HEK293 (cell line): Measurements from ENCODE around the gene GJB3.

ENCODE experiments used
- BCL11B ChIP-seq: fragments of 450-650 bp; formaldehyde crosslinking; IDR thresholded peaks from 2 replicates; pipeline ENCODE4 v1.5.1; 2016; ENCODE audit warnings: low read depth, missing biosample characterization, missing genetic modification characterization
- HOXA7 ChIP-seq: sonication (generic); formaldehyde crosslinking; IDR thresholded peaks from 2 replicates; pipeline ENCODE4 v1.8.1; 2022; ENCODE audit warnings: missing genetic modification reagents, borderline replicate concordance
- KLF7 ChIP-seq: fragments of 450-650 bp; formaldehyde crosslinking; IDR thresholded peaks from 2 replicates; pipeline ENCODE4 v1.5.1; 2016; ENCODE audit warnings: missing biosample characterization, missing genetic modification characterization, borderline replicate concordance
- MYNN ChIP-seq: fragments of 450-650 bp; formaldehyde crosslinking; IDR thresholded peaks from 2 replicates; pipeline ENCODE4 v1.5.1; 2016; ENCODE audit warnings: missing biosample characterization, missing genetic modification characterization, borderline replicate concordance
- SALL2 ChIP-seq: fragments of 450-650 bp; formaldehyde crosslinking; IDR thresholded peaks from 2 replicates; pipeline ENCODE4 v1.5.0; 2017; ENCODE audit warnings: missing biosample characterization, mild to moderate bottlenecking, missing genetic modification characterization, borderline replicate concordance
- TCF7L2 ChIP-seq: IDR thresholded peaks from 2 replicates; pipeline ENCODE4 v1.6.1; 2011; ENCODE audit warnings: low read depth, mild to moderate bottlenecking, inconsistent platforms, low read length, moderate library complexity, borderline replicate concordance
- ZNF10 ChIP-seq: fragments of 450-650 bp; formaldehyde crosslinking; IDR thresholded peaks from 2 replicates; pipeline ENCODE4 v1.5.1; 2017; ENCODE audit warnings: missing biosample characterization, missing genetic modification characterization
- ZNF221 ChIP-seq: fragments of 450-650 bp; formaldehyde crosslinking; IDR thresholded peaks from 2 replicates; pipeline ENCODE4 v1.5.1; 2017; ENCODE audit warnings: missing biosample characterization, missing genetic modification characterization, borderline replicate concordance
- ZNF341 ChIP-seq: fragments of 450-650 bp; formaldehyde crosslinking; IDR thresholded peaks from 2 replicates; pipeline ENCODE4; 2016; ENCODE audit warnings: low read depth, missing biosample characterization, missing genetic modification characterization
- ZNF350 ChIP-seq: fragments of 450-650 bp; formaldehyde crosslinking; IDR thresholded peaks from 2 replicates; pipeline ENCODE4 v1.5.0; 2017; ENCODE audit warnings: missing biosample characterization, mild to moderate bottlenecking, missing genetic modification characterization
- TF ChIP-seq, protein P1 (sequence below): fragments of 450-650 bp; formaldehyde crosslinking; IDR thresholded peaks from 2 replicates; pipeline ENCODE4 v1.5.1; 2016; ENCODE audit warnings: missing biosample characterization, missing genetic modification characterization
- TF ChIP-seq, protein P2 (sequence below): fragments of 450-650 bp; formaldehyde crosslinking; IDR thresholded peaks from 2 replicates; pipeline ENCODE4 v1.5.1; 2017; ENCODE audit warnings: missing biosample characterization, missing genetic modification characterization
- TF ChIP-seq, protein P3 (sequence below): fragments of 450-650 bp; formaldehyde crosslinking; IDR thresholded peaks from 2 replicates; pipeline ENCODE4 v1.5.1; 2016; ENCODE audit warnings: missing biosample characterization, missing genetic modification characterization
- TF ChIP-seq, protein P4 (sequence below): fragments of 450-650 bp; IDR thresholded peaks from 2 replicates; pipeline ENCODE4 v1.5.1; 2018; ENCODE audit warnings: missing biosample characterization, mild to moderate bottlenecking, missing genetic modification characterization

DNA sequence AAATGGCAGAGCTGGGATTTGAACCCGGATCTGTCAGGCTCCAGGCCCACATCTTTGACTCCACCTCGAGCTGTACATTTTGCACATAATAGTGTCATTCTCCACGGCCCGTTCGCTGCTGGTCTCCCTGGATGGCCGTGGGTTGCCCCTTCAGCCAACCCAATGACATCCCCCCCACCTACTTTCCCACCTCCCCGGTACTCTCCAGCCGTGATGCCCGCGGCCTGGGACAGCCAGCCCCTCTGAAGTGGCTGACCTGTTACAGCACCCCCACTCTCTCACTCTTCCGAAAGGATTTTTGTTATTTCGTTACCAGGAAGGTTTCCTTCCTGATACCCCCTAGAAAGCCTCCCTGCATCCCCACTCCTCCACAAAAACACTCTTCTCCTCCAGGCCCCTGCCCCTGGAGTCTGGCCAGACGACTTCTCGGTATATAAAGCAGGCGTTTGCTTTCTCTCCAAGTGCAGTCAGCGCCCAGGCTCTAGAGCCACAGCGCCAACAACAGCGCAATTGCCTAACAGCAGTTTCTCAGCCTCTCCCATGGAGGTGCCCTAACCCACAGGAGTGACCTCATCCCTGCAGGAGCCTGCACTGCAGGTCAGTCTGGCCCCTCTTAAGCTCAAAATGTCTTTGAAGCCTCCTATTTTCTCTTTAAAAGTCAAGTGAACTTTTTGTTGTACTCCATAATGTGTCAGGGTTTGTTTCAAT lies 40.7 kb upstream of the GJB3 start:
- TF ChIP-seq, protein P1, sequence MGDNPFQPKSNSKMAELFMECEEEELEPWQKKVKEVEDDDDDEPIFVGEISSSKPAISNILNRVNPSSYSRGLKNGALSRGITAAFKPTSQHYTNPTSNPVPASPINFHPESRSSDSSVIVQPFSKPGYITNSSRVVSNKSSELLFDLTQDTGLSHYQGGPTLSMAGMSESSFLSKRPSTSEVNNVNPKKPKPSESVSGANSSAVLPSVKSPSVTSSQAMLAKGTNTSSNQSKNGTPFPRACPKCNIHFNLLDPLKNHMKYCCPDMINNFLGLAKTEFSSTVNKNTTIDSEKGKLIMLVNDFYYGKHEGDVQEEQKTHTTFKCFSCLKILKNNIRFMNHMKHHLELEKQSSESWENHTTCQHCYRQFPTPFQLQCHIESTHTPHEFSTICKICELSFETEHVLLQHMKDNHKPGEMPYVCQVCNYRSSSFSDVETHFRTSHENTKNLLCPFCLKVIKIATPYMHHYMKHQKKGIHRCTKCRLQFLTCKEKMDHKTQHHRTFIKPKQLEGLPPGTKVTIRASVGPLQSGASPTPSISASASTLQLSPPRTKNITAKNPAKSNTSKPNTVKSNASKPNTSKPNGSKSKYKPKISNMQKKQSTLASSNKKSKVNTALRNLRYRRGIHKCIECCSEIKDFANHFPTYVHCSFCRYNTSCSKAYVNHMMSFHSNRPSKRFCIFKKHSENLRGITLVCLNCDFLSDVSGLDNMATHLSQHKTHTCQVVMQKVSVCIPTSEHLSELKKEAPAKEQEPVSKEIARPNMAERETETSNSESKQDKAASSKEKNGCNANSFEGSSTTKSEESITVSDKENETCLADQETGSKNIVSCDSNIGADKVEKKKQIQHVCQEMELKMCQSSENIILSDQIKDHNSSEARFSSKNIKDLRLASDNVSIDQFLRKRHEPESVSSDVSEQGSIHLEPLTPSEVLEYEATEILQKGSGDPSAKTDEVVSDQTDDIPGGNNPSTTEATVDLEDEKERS: no peak
- TF ChIP-seq, protein P2, sequence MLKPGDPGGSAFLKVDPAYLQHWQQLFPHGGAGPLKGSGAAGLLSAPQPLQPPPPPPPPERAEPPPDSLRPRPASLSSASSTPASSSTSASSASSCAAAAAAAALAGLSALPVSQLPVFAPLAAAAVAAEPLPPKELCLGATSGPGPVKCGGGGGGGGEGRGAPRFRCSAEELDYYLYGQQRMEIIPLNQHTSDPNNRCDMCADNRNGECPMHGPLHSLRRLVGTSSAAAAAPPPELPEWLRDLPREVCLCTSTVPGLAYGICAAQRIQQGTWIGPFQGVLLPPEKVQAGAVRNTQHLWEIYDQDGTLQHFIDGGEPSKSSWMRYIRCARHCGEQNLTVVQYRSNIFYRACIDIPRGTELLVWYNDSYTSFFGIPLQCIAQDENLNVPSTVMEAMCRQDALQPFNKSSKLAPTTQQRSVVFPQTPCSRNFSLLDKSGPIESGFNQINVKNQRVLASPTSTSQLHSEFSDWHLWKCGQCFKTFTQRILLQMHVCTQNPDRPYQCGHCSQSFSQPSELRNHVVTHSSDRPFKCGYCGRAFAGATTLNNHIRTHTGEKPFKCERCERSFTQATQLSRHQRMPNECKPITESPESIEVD: no peak
- TF ChIP-seq, protein P3, sequence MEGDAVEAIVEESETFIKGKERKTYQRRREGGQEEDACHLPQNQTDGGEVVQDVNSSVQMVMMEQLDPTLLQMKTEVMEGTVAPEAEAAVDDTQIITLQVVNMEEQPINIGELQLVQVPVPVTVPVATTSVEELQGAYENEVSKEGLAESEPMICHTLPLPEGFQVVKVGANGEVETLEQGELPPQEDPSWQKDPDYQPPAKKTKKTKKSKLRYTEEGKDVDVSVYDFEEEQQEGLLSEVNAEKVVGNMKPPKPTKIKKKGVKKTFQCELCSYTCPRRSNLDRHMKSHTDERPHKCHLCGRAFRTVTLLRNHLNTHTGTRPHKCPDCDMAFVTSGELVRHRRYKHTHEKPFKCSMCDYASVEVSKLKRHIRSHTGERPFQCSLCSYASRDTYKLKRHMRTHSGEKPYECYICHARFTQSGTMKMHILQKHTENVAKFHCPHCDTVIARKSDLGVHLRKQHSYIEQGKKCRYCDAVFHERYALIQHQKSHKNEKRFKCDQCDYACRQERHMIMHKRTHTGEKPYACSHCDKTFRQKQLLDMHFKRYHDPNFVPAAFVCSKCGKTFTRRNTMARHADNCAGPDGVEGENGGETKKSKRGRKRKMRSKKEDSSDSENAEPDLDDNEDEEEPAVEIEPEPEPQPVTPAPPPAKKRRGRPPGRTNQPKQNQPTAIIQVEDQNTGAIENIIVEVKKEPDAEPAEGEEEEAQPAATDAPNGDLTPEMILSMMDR (tag by site-specific recombination): no peak
- no peak for TF ChIP-seq TCF7L2
- TF ChIP-seq ZNF221 (tag by site-specific recombination): no peak
- no peak for TF ChIP-seq MYNN (tag by site-specific recombination)
- TF ChIP-seq ZNF341 (tag by site-specific recombination): no peak
- no peak for TF ChIP-seq SALL2
- TF ChIP-seq KLF7: no peak
- TF ChIP-seq ZNF10 (tag by site-specific recombination): no peak
- no peak for TF ChIP-seq ZNF350 (tag by site-specific recombination)
- no peak for TF ChIP-seq HOXA7
- no peak for TF ChIP-seq BCL11B
- TF ChIP-seq, protein P4, sequence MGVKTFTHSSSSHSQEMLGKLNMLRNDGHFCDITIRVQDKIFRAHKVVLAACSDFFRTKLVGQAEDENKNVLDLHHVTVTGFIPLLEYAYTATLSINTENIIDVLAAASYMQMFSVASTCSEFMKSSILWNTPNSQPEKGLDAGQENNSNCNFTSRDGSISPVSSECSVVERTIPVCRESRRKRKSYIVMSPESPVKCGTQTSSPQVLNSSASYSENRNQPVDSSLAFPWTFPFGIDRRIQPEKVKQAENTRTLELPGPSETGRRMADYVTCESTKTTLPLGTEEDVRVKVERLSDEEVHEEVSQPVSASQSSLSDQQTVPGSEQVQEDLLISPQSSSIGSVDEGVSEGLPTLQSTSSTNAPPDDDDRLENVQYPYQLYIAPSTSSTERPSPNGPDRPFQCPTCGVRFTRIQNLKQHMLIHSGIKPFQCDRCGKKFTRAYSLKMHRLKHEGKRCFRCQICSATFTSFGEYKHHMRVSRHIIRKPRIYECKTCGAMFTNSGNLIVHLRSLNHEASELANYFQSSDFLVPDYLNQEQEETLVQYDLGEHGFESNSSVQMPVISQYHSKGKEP (tag by site-specific recombination): no peak
